Measurements from ENCODE around the gene TMEM18. TPM values are rescaled to one million over a fixed set of nuclear protein-coding genes. Genes with fewer than 3 reads are reported as not detected.

TMEM18 gene
- total RNA-seq, 1 donor from 2014 or later: 23.3 TPM

DNA sequence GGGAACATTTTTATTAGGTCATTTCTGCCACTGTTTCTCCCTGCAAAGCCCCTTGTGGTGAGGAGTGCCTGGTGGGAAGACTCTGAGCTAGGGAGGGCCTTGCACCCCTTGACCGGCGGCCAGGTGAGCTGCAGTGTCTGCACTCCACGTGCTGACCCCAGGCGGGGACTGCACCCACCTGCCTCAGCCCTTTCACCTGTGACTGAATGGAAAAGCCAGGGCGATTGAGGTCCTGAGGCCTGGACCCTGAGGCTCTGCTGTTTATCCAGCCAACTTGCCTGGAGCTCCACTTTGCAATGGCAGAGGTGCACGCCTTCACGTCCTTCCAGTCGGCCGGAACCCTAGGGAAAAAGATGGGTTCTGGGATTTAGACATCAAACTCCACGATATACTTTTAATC lies 53.1 kb downstream of the TMEM18 start:
- no peaks in the 10 kb centered on the region for H3K36me3 ChIP-seq
- H3K4me1 ChIP-seq: no peaks in the 10 kb centered on the region
- no peaks in the 10 kb centered on the region for H3K27me3 ChIP-seq (ENCODE audit: low read depth)
- no peak overlapping the region for H3K27ac ChIP-seq
- DNase-seq (no peak), ATAC-seq (no peak)
- H3K4me3 ChIP-seq: no peak overlapping the region
- intact Hi-C loops (cut with DNase I): no loop called here
- H3K9me3 ChIP-seq: no peaks in the 10 kb centered on the region
- no peak for TF ChIP-seq CTCF (IDR thresholded peaks at IDR 0.05)

DNA sequence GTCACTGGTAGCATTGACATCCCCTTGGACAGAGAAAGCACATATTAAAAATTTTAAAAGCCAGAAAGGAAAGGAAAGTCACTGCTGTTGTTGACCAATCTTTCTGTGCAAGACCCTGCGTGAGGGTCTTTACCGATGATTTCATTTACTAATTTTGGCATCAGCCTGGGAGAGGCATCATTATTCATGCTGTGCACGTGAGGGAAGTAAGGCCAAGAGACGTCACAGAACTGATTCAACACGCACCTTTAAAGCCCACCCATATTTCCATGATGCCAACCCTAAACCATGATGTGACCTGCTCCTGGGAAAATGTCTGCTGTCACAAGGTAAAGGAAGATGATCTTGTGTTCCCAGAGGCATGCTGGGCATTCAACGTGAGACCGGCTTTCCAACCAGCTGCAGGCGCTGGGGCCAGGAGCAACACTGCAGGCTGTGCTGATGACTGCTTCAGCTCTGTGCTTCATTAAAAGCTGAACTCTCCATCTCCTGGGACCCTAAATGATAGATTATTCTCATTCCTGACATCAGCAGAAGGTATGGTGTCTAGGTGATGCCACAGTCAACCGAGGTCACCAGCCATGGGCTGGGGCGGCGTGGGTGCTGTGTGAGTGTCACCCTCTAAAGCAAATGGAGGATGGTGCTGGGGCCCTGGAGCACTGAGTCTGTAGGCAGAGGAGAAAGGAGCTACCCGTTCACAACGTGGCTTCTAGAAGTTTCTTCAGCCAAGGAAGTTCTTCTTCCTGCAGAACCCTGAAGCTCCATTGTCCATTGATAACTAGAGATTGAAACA lies 53.9 kb downstream of the TMEM18 start:
- ATAC-seq (no peak), DNase-seq (no peak)
- intact Hi-C loops (cut with DNase I): no loop called here

DNA sequence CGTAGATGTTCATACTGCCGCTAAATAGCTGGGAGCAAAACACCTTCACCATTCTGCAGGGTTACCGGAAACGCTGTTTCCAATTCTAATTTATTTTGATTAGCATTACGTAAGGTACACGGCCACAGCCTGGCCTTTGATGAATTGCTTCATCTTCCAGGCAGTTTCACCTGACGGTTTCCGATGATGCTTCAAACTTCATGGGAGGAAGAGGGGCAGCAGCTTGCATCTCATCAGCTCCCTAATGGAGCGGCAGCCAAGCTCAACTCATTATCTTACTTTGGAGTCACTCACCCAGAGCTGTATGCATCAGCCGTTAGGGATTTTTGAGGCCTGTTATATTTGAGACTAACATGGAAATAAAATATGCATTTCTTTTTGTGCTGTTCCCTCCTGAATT lies 54.8 kb downstream of the TMEM18 start:
- H3K4me1 ChIP-seq: no peaks in the 10 kb centered on the region
- DNase-seq (no peak), ATAC-seq (no peak)
- no peak for TF ChIP-seq CTCF (IDR thresholded peaks at IDR 0.05)
- H3K36me3 ChIP-seq: no peaks in the 10 kb centered on the region
- H3K4me3 ChIP-seq: no peak overlapping the region
- H3K27ac ChIP-seq: no peak overlapping the region
- intact Hi-C loops (cut with DNase I): no loop called here
- no peaks in the 10 kb centered on the region for H3K27me3 ChIP-seq (ENCODE audit: low read depth)
- H3K9me3 ChIP-seq: peaks cover 4% of the 10 kb centered on the region

More for the DNA sequence above, 53.9 kb downstream of the TMEM18 start:
- Histone ChIP-seq H3K4me1 (no peaks in the 10 kb centered on the region), H3K9me3 (no peaks in the 10 kb centered on the region), H3K4me3 (no peak overlapping the region), H3K27ac (no peak overlapping the region), H3K36me3 (no peaks in the 10 kb centered on the region), H3K27me3 (ENCODE audit: low read depth) (no peaks in the 10 kb centered on the region)
- TF ChIP-seq CTCF (IDR thresholded peaks at IDR 0.05): no peak

DNA sequence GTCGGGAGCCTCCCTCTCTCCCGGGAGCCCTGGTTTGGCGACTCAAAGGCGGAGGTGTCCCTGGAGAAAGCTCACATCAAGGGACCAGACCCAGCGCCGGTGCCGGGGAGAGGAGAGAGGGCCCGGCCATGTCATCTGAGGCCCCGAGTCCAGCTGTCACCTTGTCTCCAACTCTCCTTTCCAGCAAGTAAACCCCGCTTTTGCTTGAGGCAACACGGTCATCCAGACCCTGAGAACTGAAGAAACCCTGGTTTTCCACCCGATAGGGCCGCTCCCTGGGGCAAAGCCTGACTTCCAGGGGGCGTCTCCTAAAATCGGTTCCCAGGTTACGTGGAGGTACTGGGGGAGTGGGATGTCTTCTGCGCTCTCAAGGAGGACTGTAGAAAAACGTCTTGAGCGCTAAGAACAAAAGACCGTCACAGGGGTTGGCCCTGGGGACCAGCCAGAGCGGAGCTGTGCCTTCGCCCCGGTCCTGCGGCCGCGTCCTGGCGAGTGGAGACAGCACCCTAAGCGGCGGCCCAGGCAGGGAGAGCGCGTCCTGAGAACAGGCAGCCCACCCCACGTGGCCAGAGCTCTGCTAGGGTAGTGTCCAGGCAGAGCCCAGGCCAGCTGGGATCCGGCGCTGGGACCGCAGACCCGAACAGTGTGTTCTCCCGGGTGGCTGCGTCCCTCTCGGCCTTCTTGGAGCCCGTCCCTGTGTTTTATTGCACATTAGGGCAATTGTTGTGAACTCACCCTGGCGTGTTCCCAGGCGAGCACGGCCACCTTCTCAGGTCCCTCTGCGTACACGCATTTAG lies 55.7 kb downstream of the TMEM18 start:
- peaks cover 4% of the 10 kb centered on the region for H3K9me3 ChIP-seq
- no peaks in the 10 kb centered on the region for H3K36me3 ChIP-seq
- no peak for ATAC-seq
- DNase-seq: no peak
- intact Hi-C loops (cut with DNase I): no loop called here
- no peaks in the 10 kb centered on the region for H3K27me3 ChIP-seq (ENCODE audit: low read depth)
- no peak overlapping the region for H3K27ac ChIP-seq
- H3K4me1 ChIP-seq: no peaks in the 10 kb centered on the region
- no peak overlapping the region for H3K4me3 ChIP-seq
- TF ChIP-seq CTCF (IDR thresholded peaks at IDR 0.05): no peak

GRCh38 chr2:620471-621302 lies 56.5 kb downstream of the TMEM18 start:
- peaks cover 4% of the 10 kb centered on the region for H3K9me3 ChIP-seq
- H3K36me3 ChIP-seq: no peaks in the 10 kb centered on the region
- ATAC-seq: peak in 1 of 2 donors; percentile 57
- no peak for TF ChIP-seq CTCF (IDR thresholded peaks at IDR 0.05)
- no peak overlapping the region for H3K27ac ChIP-seq
- intact Hi-C loops (cut with DNase I): no loop called here
- H3K27me3 ChIP-seq (ENCODE audit: low read depth): no peaks in the 10 kb centered on the region
- DNase-seq: no peak
- no peaks in the 10 kb centered on the region for H3K4me1 ChIP-seq
- H3K4me3 ChIP-seq: no peak overlapping the region
